Kidney epithelial cell (primary cell): ENCODE measurements around the gene KCNAB1. TPM values are rescaled to one million over a fixed set of nuclear protein-coding genes. Genes with fewer than 3 reads are reported as not detected.

Source experiments
- DNase-seq: peaks from one replicate; pipeline ENCODE4 v3.0.0-alpha.2; 2010; ENCODE audit warnings: low read depth
- H3K27me3 ChIP-seq: 2 replicates; pipeline ENCODE4 v1.6.0; 2011; ENCODE audit warnings: low read length; ENCODE audit not compliant: control insufficient read depth, insufficient read depth
- H3K36me3 ChIP-seq: 2 replicates; pipeline ENCODE4 v1.5.1; 2011; ENCODE audit warnings: low read length; ENCODE audit not compliant: control insufficient read depth, insufficient read depth
- H3K4me3 ChIP-seq: 2 replicates; pipeline ENCODE4 v1.5.1; 2011; ENCODE audit warnings: low read depth, mild to moderate bottlenecking, control low read depth, low read length
- CTCF ChIP-seq: IDR thresholded peaks from 2 replicates; pipeline ENCODE4 v1.5.1; 2011; ENCODE audit warnings: mild to moderate bottlenecking, moderate library complexity, low read length, control low read depth, inconsistent platforms; ENCODE audit not compliant: insufficient read depth, poor library complexity, severe bottlenecking
- total RNA-seq: library from RNA; depleted of rRNA; stranded (reverse); fragments of >200 nt; gene quantifications from 2 replicates; pipeline ENCODE4 v1.2.3, GENCODE V29; 2015

Gene KCNAB1
- total RNA-seq, 1 donor from 2014 or later: not detected

- H3K36me3 ChIP-seq: peaks cover 1% of the 10 kb centered on the region
- no peak for TF ChIP-seq CTCF
Measured at GRCh38 chr3:156542101-156543042, 422.0 kb downstream of the KCNAB1 start.

GRCh38 chr3:156543043-156543555, 422.7 kb downstream of the KCNAB1 start:
- peaks cover 1% of the 10 kb centered on the region for H3K36me3 ChIP-seq
- DNase-seq: no peak
- no peaks in the 10 kb centered on the region for H3K27me3 ChIP-seq
- no peak for TF ChIP-seq CTCF
- H3K4me3 ChIP-seq: no peak overlapping the region

More at GRCh38 chr3:156542101-156543042, 422.0 kb downstream of the KCNAB1 start:
- Histone ChIP-seq H3K27me3 (no peaks in the 10 kb centered on the region), H3K4me3 (no peak overlapping the region)
- no peak for DNase-seq

GRCh38 chr3:156547637-156548036, 427.3 kb downstream of the KCNAB1 start:
- no peaks in the 10 kb centered on the region for H3K36me3 ChIP-seq
- no peak overlapping the region for H3K4me3 ChIP-seq
- TF ChIP-seq CTCF: no peak

GRCh38 chr3:156548041-156548687, 427.8 kb downstream of the KCNAB1 start:
- Histone ChIP-seq H3K4me3 (no peak overlapping the region), H3K27me3 (no peaks in the 10 kb centered on the region), H3K36me3 (no peaks in the 10 kb centered on the region)
- no peak for TF ChIP-seq CTCF
- DNase-seq: no peak

More at GRCh38 chr3:156547637-156548036, 427.3 kb downstream of the KCNAB1 start:
- no peaks in the 10 kb centered on the region for H3K27me3 ChIP-seq
- DNase-seq: peak; percentile 28

GRCh38 chr3:156548902-156549301, 428.5 kb downstream of the KCNAB1 start:
- Histone ChIP-seq H3K36me3 (no peaks in the 10 kb centered on the region), H3K27me3 (no peaks in the 10 kb centered on the region), H3K4me3 (no peak overlapping the region)
- DNase-seq: no peak
- no peak for TF ChIP-seq CTCF
